IMR-90 (cell line): ENCODE results near the gene EML3. TPM values are rescaled to one million over a fixed set of nuclear protein-coding genes. Genes with fewer than 3 reads are reported as not detected.

Experiments used
- ATAC-seq: fragments of 200-7000 bp; cut with Tn5 transposase; 2 replicates; pipeline ENCODE4 v1.9.1; 2020; ENCODE audit warnings: low read depth, mild to moderate bottlenecking, moderate library complexity
- BruUV-seq: library from RNA; stranded (reverse); fragments of 400-500 nt; replicated peaks from 2 replicates; lab custom pipeline; 2021; lab: Mats Ljungman, UMichigan
- CTCF ChIA-PET: fragments of 300-600 bp; formaldehyde crosslinking; extraction: SDS; loops from one replicate; lab custom pipeline; 2021; ENCODE audit warnings: antibody characterized with exemption; lab: Yijun Ruan, JAX
- POLR2A ChIA-PET: fragments of 300-600 bp; sonication (Branson Sonifier 250); formaldehyde crosslinking; loops from one replicate; lab custom pipeline; 2022; ENCODE audit warnings: antibody characterized with exemption; ENCODE audit not compliant: unreplicated experiment; lab: Charles Lee
- DNase-seq: peaks from one replicate; pipeline ENCODE4 v3.0.0; 2013
- H2AFZ ChIP-seq: replicated peaks from 2 replicates; pipeline ENCODE3; 2013; ENCODE audit warnings: low read length, mild to moderate bottlenecking; ENCODE audit not compliant: poor library complexity
- H2AK5ac ChIP-seq: 2 replicates; pipeline ENCODE4 v1.6.1; 2013; ENCODE audit warnings: low read depth, low read length, inconsistent platforms
- H2AK9ac ChIP-seq: replicated peaks from 2 replicates; pipeline ENCODE3; 2013; ENCODE audit warnings: mild to moderate bottlenecking, low read depth, low read length, moderate library complexity; ENCODE audit not compliant: poor library complexity
- H2BK120ac ChIP-seq: 2 replicates; pipeline ENCODE4 v1.6.1; 2013; ENCODE audit warnings: low read depth, low read length, inconsistent platforms
- H2BK15ac ChIP-seq: 3 replicates; pipeline ENCODE4 v1.6.1; 2013; ENCODE audit warnings: low read depth, low read length, inconsistent platforms
- H2BK20ac ChIP-seq: 2 replicates; pipeline ENCODE4 v1.6.1; 2013; ENCODE audit warnings: low read depth, mild to moderate bottlenecking, inconsistent platforms, low read length, moderate library complexity
- H2BK5ac ChIP-seq: 2 replicates; pipeline ENCODE4 v1.6.1; 2013; ENCODE audit warnings: mild to moderate bottlenecking, low read depth, low read length, inconsistent platforms; ENCODE audit not compliant: poor library complexity, severe bottlenecking
- H3K14ac ChIP-seq: replicated peaks from 2 replicates; pipeline ENCODE4 v1.6.1; 2013; ENCODE audit warnings: low read depth, low read length, inconsistent platforms
- H3K18ac ChIP-seq: 2 replicates; pipeline ENCODE4 v1.6.1; 2013; ENCODE audit warnings: low read depth, low read length, control low read depth
- H3K23ac ChIP-seq: 2 replicates; pipeline ENCODE4 v1.6.1; 2013; ENCODE audit warnings: low read depth, low read length, inconsistent platforms
- H3K27ac ChIP-seq: 2 replicates; pipeline ENCODE4 v1.5.1; 2013; ENCODE audit warnings: mild to moderate bottlenecking, control low read depth, low read length; ENCODE audit not compliant: insufficient read depth
- H3K27me3 ChIP-seq: 2 replicates; pipeline ENCODE4 v1.6.1; 2013; ENCODE audit warnings: low read length; ENCODE audit not compliant: control insufficient read depth, insufficient read depth
- H3K36me3 ChIP-seq: 2 replicates; pipeline ENCODE4 v1.6.1; 2013; ENCODE audit warnings: low read length, mixed read lengths; ENCODE audit not compliant: control insufficient read depth, insufficient read depth
- H3K4ac ChIP-seq: 2 replicates; pipeline ENCODE4 v1.6.1; 2013; ENCODE audit warnings: low read depth, low read length, inconsistent platforms
- H3K4me1 ChIP-seq: 2 replicates; pipeline ENCODE4 v1.6.1; 2013; ENCODE audit warnings: low read length, mixed read lengths; ENCODE audit not compliant: control insufficient read depth, insufficient read depth
- H3K4me2 ChIP-seq: 2 replicates; pipeline ENCODE4 v1.6.1; 2013; ENCODE audit warnings: low read depth, mild to moderate bottlenecking, control low read depth, low read length, moderate library complexity
- H3K4me3 ChIP-seq: 2 replicates; pipeline ENCODE4 v1.5.1; 2013; ENCODE audit warnings: low read depth, mild to moderate bottlenecking, control low read depth, low read length, moderate library complexity; ENCODE audit not compliant: insufficient read depth
- H3K56ac ChIP-seq: 2 replicates; pipeline ENCODE4 v1.6.1; 2013; ENCODE audit warnings: low read length, inconsistent platforms; ENCODE audit not compliant: insufficient read depth; ENCODE audit errors: extremely low read depth
- H3K79me1 ChIP-seq, 2 experiments: 2 replicates each; pipeline ENCODE4 v1.6.1; 2013; ENCODE audit warnings: low read length in 2 of 2, inconsistent platforms in 1 of 2, low read depth in 1 of 2
- H3K9ac ChIP-seq: 2 replicates; pipeline ENCODE4 v1.6.1; 2013; ENCODE audit warnings: low read depth, low read length, control low read depth
- H3K9me1 ChIP-seq: 2 replicates; pipeline ENCODE4 v1.6.1; 2013; ENCODE audit warnings: low read length, inconsistent platforms; ENCODE audit not compliant: insufficient read depth
- H3K9me3 ChIP-seq: 2 replicates; pipeline ENCODE4 v1.6.1; 2013; ENCODE audit warnings: low read length; ENCODE audit not compliant: control insufficient read depth, insufficient read depth
- H4K20me1 ChIP-seq: 2 replicates; pipeline ENCODE4 v1.6.1; 2013; ENCODE audit warnings: low read length, inconsistent platforms; ENCODE audit not compliant: insufficient read depth
- H4K5ac ChIP-seq: 2 replicates; pipeline ENCODE4 v1.6.1; 2013; ENCODE audit warnings: mild to moderate bottlenecking, low read depth, low read length, control low read depth
- H4K8ac ChIP-seq, 2 experiments: 2 replicates each; pipeline ENCODE4 v1.6.1; 2013; ENCODE audit warnings: low read depth in 2 of 2, low read length in 2 of 2, control low read depth in 1 of 2, inconsistent platforms in 1 of 2
- H4K91ac ChIP-seq: 2 replicates; pipeline ENCODE4 v1.6.1; 2013; ENCODE audit warnings: low read depth, low read length, inconsistent platforms; ENCODE audit not compliant: insufficient read depth
- BHLHE40 ChIP-seq: fragments of 150-350 bp; IDR thresholded peaks from 2 replicates; pipeline ENCODE4 v1.6.1; 2016; ENCODE audit warnings: mild to moderate bottlenecking, low read depth, low read length
- CEBPB ChIP-seq: IDR thresholded peaks from 2 replicates; pipeline ENCODE4 v1.6.1; 2012; ENCODE audit warnings: low read depth, low read length, improper control_type of control experiment
- CHD1 ChIP-seq: IDR thresholded peaks from 2 replicates; pipeline ENCODE4 v1.6.1; 2012; ENCODE audit warnings: low read depth, low read length, improper control_type of control experiment
- FOS ChIP-seq: fragments of 150-350 bp; IDR thresholded peaks from 2 replicates; pipeline ENCODE4 v1.6.1; 2016; ENCODE audit warnings: low read depth, low read length
- MAFK ChIP-seq: IDR thresholded peaks from 2 replicates; pipeline ENCODE4 v1.6.1; 2012; ENCODE audit warnings: low read depth, low read length, improper control_type of control experiment
- MXI1 ChIP-seq: IDR thresholded peaks from 2 replicates; pipeline ENCODE4 v1.6.1; 2012; ENCODE audit warnings: low read depth, mild to moderate bottlenecking, low read length, moderate library complexity, borderline replicate concordance
- NFE2L2 ChIP-seq: fragments of 150-350 bp; IDR thresholded peaks from 2 replicates; pipeline ENCODE4 v1.6.1; 2016; ENCODE audit warnings: low read depth, mild to moderate bottlenecking, low read length
- POLR2A ChIP-seq: IDR thresholded peaks from 2 replicates; pipeline ENCODE4 v1.6.1; 2012; ENCODE audit warnings: mild to moderate bottlenecking, low read depth, low read length
- RAD21 ChIP-seq: IDR thresholded peaks from 2 replicates; pipeline ENCODE4 v1.6.1; 2012; ENCODE audit warnings: low read length, improper control_type of control experiment
- RCOR1 ChIP-seq: IDR thresholded peaks from 2 replicates; pipeline ENCODE4 v1.6.1; 2012; ENCODE audit warnings: mild to moderate bottlenecking, low read length, improper control_type of control experiment; ENCODE audit not compliant: insufficient replicate concordance
- SMC3 ChIP-seq: fragments of 150-350 bp; IDR thresholded peaks from 2 replicates; pipeline ENCODE4 v1.6.1; 2016; ENCODE audit warnings: low read depth, mild to moderate bottlenecking, antibody characterized with exemption, low read length, moderate library complexity
- WGBS, 2 experiments: methylation state at CpG; one replicate each; pipeline versions ENCODE4 v1.1.5 to v1.1.7; 2013; ENCODE audit warnings: missing lambda C conversion rate in 2 of 2; ENCODE audit not compliant: insufficient read length in 1 of 2; ENCODE audit errors: extremely low coverage in 2 of 2; 5-methylcytosine and 5-hydroxymethylcytosine counted together
- dilution Hi-C: fragments of 300-500 bp; cut with HindIII; formaldehyde crosslinking; loops from one replicate; pipeline ENCODE4 v1.14.3; 2018; ENCODE audit warnings: low sequenced_read_pairs; ENCODE audit not compliant: unreplicated experiment
- in situ Hi-C: fragments of 300-500 bp; cut with MboI; formaldehyde crosslinking; loops from 3 replicates; pipeline ENCODE4 v1.14.3; 2019; ENCODE audit warnings: low sequenced_read_pairs, inconsistent platforms, mixed read lengths
- intact Hi-C: fragments of 100-400 bp; cut with micrococcal nuclease; formaldehyde crosslinking; loops from 2 replicates; pipeline ENCODE4 v1.10.0; 2022
- polyA plus RNA-seq, 3 experiments: library from polyadenylated mRNA; depleted of rRNA; stranded (reverse); fragments of >200 nt; gene quantifications; 2 replicates each; pipeline ENCODE4 v1.2.3, GENCODE V29; 2012; ENCODE audit warnings: low replicate concordance in 1 of 3
- total RNA-seq: library from RNA; depleted of rRNA; stranded (reverse); fragments of >200 nt; gene quantifications from 2 replicates; pipeline ENCODE4 v1.2.3, GENCODE V29; 2012
- TF ChIP-seq, protein P1 (sequence below): conservative IDR thresholded peaks from 2 replicates; pipeline ENCODE4 v1.5.1; 2012; ENCODE audit warnings: mild to moderate bottlenecking, low read depth, low read length, improper control_type of control experiment
- TF ChIP-seq, protein P2 (sequence below): fragments of 150-350 bp; IDR thresholded peaks from 2 replicates; pipeline ENCODE4 v1.6.1; 2016; ENCODE audit warnings: low read depth, mild to moderate bottlenecking, low read length, moderate library complexity, borderline replicate concordance
- TF ChIP-seq, protein P3 (sequence below): fragments of 150-350 bp; IDR thresholded peaks from 2 replicates; pipeline ENCODE4 v1.6.1; 2017; ENCODE audit warnings: mild to moderate bottlenecking, antibody characterized with exemption, low read length, low read depth

The EML3 gene
- total and polyA plus RNA-seq, 2 of the 4 experiments (the other 2 are of a cell fraction): 5.0 to 24.7 TPM

- in situ Hi-C loops (no loop called here), intact Hi-C loops (no loop called here), dilution Hi-C loops (no loop called here)
- H3K9me3 ChIP-seq: no peaks in the 10 kb centered on the region
- H3K4ac ChIP-seq: peak within 1 kb of the TSS; percentile 99
- no peaks in the 10 kb centered on the region for H3K27me3 ChIP-seq
- H4K5ac ChIP-seq: peak within 1 kb of the TSS; percentile 84
- H4K20me1 ChIP-seq: peaks cover 41% of the 10 kb centered on the region
- peaks cover 48% of the 10 kb centered on the region for H3K36me3 ChIP-seq
- CTCF ChIA-PET: interaction anchor here (0.6 to 1.5 kb wide), 3 partner anchors 13 to 116 kb away, joined by 3 to 8 read pairs (median 3); partner anchors contain the start of gene LRRN4CL
- peak within 1 kb of the TSS; percentile 91 for H2AFZ ChIP-seq
- H3K4me3 ChIP-seq: peak within 1 kb of the TSS; percentile 74
- H3K4me1 ChIP-seq: peaks cover 12% of the 10 kb centered on the region
- ATAC-seq: peak; percentile 95
- H3K9me1 ChIP-seq: peaks cover 11% of the 10 kb centered on the region
- H2AK9ac ChIP-seq: peak within 1 kb of the TSS; percentile 100
- peak within 1 kb of the TSS; percentile 80 for H3K18ac ChIP-seq
- peak within 1 kb of the TSS; percentile 90 for H3K4me2 ChIP-seq
- peak within 1 kb of the TSS; percentile 91 for H3K27ac ChIP-seq
- H2BK15ac ChIP-seq: peak within 1 kb of the TSS; percentile 45; the same call in 1 of the 3 replicates
- peak within 1 kb of the TSS; percentile 96 for H2AK5ac ChIP-seq
- WGBS, 2 experiments: 0% methylated on average over 23 of the region's 46 CpGs; no CpG with 5 or more reads in 1 of the 2 experiments
- H3K23ac ChIP-seq: peak within 1 kb of the TSS; percentile 99
- POLR2A ChIA-PET: interaction anchor here (0.5 to 1.6 kb wide), 13 partner anchors 9 to 173 kb away, joined by 3 to 15 read pairs (median 3); partner anchors contain the start of genes C11orf98, CSKMT, GANAB and LRRN4CL
- H3K9ac ChIP-seq: peak within 1 kb of the TSS; percentile 96
- H4K8ac ChIP-seq: peak within 1 kb of the TSS; percentile 97 to 99
- H3K14ac ChIP-seq: peak within 1 kb of the TSS; percentile 100
- peak within 1 kb of the TSS; percentile 91 for H2BK5ac ChIP-seq
- H4K91ac ChIP-seq: peak within 1 kb of the TSS; percentile 98
- H2BK20ac ChIP-seq: no peak within 1 kb of the TSS
- peak within 1 kb of the TSS; percentile 69 for H2BK120ac ChIP-seq
- no TSS peak for BruUV-seq
- peak; percentile 100 for DNase-seq
- peak within 1 kb of the TSS; percentile 98 for H3K56ac ChIP-seq
- peaks cover 18 to 74% of the 10 kb centered on the region in 2 experiments for H3K79me1 ChIP-seq
- TF ChIP-seq BHLHE40 (no peak), SMC3 (no peak), NFE2L2 (no peak), RAD21 (no peak), CHD1 (no peak), RCOR1 (no peak), CEBPB (0 out of 2 replicates have a peak, but pooled peaks have one; percentile 1), MAFK (no peak), POLR2A (peak; percentile 94), MXI1 (peak; percentile 74; the same call in 1 of the 2 replicates), FOS (no peak)
- TF ChIP-seq, protein P1, sequence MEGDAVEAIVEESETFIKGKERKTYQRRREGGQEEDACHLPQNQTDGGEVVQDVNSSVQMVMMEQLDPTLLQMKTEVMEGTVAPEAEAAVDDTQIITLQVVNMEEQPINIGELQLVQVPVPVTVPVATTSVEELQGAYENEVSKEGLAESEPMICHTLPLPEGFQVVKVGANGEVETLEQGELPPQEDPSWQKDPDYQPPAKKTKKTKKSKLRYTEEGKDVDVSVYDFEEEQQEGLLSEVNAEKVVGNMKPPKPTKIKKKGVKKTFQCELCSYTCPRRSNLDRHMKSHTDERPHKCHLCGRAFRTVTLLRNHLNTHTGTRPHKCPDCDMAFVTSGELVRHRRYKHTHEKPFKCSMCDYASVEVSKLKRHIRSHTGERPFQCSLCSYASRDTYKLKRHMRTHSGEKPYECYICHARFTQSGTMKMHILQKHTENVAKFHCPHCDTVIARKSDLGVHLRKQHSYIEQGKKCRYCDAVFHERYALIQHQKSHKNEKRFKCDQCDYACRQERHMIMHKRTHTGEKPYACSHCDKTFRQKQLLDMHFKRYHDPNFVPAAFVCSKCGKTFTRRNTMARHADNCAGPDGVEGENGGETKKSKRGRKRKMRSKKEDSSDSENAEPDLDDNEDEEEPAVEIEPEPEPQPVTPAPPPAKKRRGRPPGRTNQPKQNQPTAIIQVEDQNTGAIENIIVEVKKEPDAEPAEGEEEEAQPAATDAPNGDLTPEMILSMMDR: no peak
- TF ChIP-seq, protein P2, sequence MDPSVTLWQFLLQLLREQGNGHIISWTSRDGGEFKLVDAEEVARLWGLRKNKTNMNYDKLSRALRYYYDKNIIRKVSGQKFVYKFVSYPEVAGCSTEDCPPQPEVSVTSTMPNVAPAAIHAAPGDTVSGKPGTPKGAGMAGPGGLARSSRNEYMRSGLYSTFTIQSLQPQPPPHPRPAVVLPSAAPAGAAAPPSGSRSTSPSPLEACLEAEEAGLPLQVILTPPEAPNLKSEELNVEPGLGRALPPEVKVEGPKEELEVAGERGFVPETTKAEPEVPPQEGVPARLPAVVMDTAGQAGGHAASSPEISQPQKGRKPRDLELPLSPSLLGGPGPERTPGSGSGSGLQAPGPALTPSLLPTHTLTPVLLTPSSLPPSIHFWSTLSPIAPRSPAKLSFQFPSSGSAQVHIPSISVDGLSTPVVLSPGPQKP: no peak
- TF ChIP-seq, protein P3, sequence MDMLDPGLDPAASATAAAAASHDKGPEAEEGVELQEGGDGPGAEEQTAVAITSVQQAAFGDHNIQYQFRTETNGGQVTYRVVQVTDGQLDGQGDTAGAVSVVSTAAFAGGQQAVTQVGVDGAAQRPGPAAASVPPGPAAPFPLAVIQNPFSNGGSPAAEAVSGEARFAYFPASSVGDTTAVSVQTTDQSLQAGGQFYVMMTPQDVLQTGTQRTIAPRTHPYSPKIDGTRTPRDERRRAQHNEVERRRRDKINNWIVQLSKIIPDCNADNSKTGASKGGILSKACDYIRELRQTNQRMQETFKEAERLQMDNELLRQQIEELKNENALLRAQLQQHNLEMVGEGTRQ: no peak
These were observed 38.8 kb downstream of the EML3 start, which contains the start of gene EEF1G for GRCh38 chr11:62573592-62574362. Gene EEF1G, minus strand, starts transcription at chr11:62573891. Its CDS starts 49 bp downstream, at chr11:62573842.
